Suprapubic skin (tissue), 4 donors: ENCODE data around the gene EXOSC7.

Experiments used
- EP300 ChIP-seq: sonication (generic); formaldehyde crosslinking; IDR thresholded peaks from one replicate; pipeline ENCODE4 v1.6.1; 2017; ENCODE audit warnings: antibody characterized with exemption
- POLR2AphosphoS5 ChIP-seq, 3 donors: sonication (generic); formaldehyde crosslinking; IDR thresholded peaks; one replicate each; pipeline ENCODE4 v1.6.1; 2017; ENCODE audit warnings: antibody characterized with exemption in 3 of 3
- TF ChIP-seq, protein P1 (sequence below), 2 donors: fragments of 200-600 bp in 1 of 2; fragments of 450-650 bp in 1 of 2; sonication (generic) in 1 of 2; IDR thresholded peaks; one replicate each; pipeline ENCODE4 v1.5.1; 2016 to 2019; ENCODE audit warnings: antibody characterized with exemption in 2 of 2, mild to moderate bottlenecking in 1 of 2, moderate library complexity in 1 of 2

DNA sequence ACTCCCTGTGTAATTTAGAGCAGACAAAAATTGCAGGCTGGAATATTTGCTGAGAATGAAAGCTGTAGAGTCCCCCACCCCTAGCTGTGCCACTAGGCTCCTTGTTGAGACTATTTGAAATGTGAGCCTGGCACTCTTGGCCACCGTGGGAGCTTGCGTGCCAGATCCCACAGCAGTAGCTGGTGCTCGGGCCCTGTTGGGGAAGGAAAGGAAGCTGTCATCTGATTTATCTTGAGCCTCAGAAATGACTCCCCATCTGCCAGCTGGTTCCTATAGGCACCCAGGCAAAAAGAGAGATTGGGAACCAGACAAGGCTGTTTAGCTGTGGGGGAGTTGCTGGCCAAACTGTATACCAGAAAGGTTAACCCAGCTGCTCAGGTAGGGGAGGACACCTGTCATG, 26.7 kb downstream of the EXOSC7 start:
- TF ChIP-seq, protein P1, sequence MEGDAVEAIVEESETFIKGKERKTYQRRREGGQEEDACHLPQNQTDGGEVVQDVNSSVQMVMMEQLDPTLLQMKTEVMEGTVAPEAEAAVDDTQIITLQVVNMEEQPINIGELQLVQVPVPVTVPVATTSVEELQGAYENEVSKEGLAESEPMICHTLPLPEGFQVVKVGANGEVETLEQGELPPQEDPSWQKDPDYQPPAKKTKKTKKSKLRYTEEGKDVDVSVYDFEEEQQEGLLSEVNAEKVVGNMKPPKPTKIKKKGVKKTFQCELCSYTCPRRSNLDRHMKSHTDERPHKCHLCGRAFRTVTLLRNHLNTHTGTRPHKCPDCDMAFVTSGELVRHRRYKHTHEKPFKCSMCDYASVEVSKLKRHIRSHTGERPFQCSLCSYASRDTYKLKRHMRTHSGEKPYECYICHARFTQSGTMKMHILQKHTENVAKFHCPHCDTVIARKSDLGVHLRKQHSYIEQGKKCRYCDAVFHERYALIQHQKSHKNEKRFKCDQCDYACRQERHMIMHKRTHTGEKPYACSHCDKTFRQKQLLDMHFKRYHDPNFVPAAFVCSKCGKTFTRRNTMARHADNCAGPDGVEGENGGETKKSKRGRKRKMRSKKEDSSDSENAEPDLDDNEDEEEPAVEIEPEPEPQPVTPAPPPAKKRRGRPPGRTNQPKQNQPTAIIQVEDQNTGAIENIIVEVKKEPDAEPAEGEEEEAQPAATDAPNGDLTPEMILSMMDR (IDR thresholded peaks at IDR 0.05) = no peak
- no peak for TF ChIP-seq POLR2AphosphoS5 (IDR thresholded peaks at IDR 0.05)
- TF ChIP-seq EP300 = no peak
